Subcutaneous adipose tissue (tissue), 4 donors: ENCODE data around the gene GFER. TPM values are rescaled to one million over a fixed set of nuclear protein-coding genes. Genes with fewer than 3 reads are reported as not detected.

ENCODE experiments used
- CTCF ChIP-seq: fragments of 450-650 bp; IDR thresholded peaks from one replicate; pipeline ENCODE4 v1.5.1; 2016; ENCODE audit warnings: low read depth, mild to moderate bottlenecking, control low read depth, antibody characterized with exemption, moderate library complexity
- total RNA-seq, 4 donors: library from RNA; depleted of rRNA; stranded (reverse); fragments of >200 nt; gene quantifications; one replicate each; pipeline ENCODE4 v1.1.0, GENCODE V29; 2016

GFER gene
- total RNA-seq, 4 donors from 2014 or later, result 9.1 to 17.4 (median 16.1) TPM

DNA sequence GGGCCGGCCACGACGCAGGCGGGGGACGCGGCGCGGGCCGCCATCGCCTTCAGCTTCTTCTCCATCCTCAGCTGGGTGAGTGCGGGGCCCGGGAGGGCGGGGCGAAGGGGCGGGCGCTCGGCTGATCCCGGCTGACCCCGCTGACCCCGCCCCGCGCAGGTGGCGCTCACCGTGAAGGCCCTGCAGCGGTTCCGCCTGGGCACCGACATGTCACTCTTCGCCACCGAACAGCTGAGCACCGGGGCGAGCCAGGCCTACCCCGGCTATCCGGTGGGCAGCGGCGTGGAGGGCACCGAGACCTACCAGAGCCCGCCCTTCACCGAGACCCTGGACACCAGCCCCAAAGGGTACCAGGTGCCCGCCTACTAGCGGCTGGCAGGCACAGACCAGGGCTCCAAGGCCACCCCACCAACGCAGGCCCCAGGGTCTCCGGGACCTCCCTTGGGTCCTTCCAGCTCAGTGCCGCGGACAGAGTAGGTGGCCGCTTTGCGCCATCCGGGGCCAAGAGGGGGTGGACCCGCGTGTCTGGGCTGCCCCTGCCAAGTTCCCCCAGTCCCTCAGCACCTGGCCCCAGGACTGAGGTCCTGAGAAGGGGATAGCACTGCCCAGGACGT, 8.8 kb downstream of the GFER start:
- TF ChIP-seq CTCF, result no peak

DNA sequence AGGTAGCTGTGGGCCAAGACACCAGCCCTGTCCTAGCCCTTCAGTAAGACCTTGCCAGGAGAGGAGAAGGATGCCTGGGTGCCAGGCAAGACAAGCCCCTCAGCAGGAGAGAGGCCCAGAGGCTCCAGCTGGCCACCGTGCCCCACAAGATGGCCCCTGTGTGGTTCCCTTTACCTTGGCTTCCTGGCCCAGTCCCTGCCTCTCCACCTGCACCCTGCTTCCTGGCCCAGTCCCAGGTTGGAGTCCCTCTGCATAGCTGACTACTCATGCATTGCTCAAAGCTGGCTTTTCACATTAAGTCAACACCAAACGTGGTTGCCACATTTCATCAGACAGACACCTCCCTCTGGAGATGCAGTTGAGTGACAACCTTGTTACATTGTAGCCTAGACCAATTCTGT, 9.7 kb downstream of the GFER start:
- no peak for TF ChIP-seq CTCF

DNA sequence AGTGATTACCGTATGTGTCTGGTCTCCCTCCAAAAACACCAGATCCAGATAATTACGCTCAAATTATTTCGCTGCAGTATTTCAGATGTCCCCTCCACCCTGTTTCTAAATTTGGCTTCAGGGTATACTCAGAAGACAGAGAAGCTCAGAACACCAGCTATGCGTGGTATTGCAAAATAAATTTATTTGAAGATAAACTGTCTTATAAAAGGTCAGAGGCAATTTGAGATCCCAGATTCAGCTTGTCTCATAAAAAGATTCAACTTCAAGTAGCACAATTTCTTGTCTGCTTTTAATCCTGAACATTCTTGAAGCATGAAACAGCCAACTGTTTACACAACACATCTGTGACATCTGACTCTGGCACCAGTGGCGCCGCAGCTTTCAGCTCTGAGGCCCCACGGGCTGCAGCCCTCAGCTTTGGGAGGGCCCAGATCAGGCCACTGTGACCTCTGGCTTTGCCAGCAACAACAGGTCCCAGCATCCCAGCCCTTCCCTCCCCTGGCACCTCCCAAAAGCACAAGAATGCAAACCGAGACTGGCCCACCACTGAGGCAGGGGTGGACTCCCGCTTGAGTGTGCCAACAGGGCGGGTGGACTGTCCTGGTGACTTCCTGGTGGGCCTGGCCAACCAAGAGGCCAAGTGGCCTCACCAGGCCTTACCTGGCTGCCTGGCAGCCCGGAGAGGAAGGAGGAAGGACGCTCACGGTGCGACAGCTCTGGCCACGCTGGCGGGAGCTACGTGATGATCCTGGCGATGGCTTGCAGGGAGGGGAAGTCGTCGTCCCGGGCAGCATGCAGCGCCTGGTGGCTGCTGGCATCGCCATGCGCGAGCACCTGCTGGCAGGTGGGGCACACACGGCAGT, 13.7 kb downstream of the GFER start:
- no peak for TF ChIP-seq CTCF

DNA sequence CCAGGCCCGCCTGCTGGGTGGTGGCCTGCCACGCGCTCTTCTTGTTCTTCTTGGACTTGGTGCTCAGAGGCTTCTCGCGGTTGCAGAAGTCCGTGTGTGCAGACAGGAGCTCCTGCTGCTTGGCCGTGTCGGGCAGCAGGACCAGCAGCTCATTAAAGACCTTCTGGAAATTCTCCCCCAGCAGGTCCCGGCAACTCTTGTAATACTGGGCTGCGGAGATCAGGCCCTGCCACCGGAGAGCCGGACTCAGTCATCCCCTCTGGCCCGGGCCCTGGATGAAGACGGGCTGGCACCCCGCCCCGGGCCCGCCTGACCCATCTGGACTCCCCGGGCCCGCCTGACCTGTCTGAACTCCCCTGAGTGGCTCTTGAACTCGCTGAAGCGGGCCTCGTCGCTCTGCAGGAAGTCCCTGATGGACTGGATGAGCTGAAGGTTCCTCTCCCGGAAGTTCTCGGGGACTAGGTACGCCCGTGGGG, 14.4 kb downstream of the GFER start:
- no peak for TF ChIP-seq CTCF

GRCh38 chr16:1998852-1999801, 15.1 kb downstream of the GFER start:
- no peak for TF ChIP-seq CTCF

GRCh38 chr16:1999866-2000514, 16.0 kb downstream of the GFER start:
- no peak for TF ChIP-seq CTCF
